Sigmoid colon (tissue), 7 donors: ENCODE measurements around the gene SPTBN4. TPM values are rescaled to one million over a fixed set of nuclear protein-coding genes. Genes with fewer than 3 reads are reported as not detected.

Source experiments
- DNase-seq: peaks from one replicate; pipeline ENCODE4 v3.0.0-alpha.2; 2019
- H3K27ac ChIP-seq, 4 donors: fragments of 200-600 bp; sonication (generic); one replicate each; pipeline ENCODE4 v1.5.1; 2016 to 2019; ENCODE audit warnings: mild to moderate bottlenecking in 1 of 4
- H3K27me3 ChIP-seq, 3 donors: fragments of 200-600 bp; sonication (generic); one replicate each; pipeline ENCODE4 v1.5.1; 2019; ENCODE audit warnings: mild to moderate bottlenecking in 1 of 3
- H3K36me3 ChIP-seq, 4 donors: fragments of 200-600 bp; sonication (generic); one replicate each; pipeline ENCODE4 v1.5.1; 2016 to 2019
- H3K4me1 ChIP-seq, 4 donors: fragments of 200-600 bp; sonication (generic); one replicate each; pipeline ENCODE4 v1.5.1; 2017 to 2019
- H3K4me3 ChIP-seq, 4 donors: fragments of 200-600 bp; sonication (generic); one replicate each; pipeline ENCODE4 v1.5.1; 2017 to 2019; ENCODE audit warnings: mild to moderate bottlenecking in 2 of 4, moderate library complexity in 1 of 4
- H3K9me3 ChIP-seq, 4 donors: fragments of 200-600 bp in 3 of 4; sonication (generic) in 3 of 4; one replicate each; pipeline versions ENCODE4 v1.5.1 to v1.6.1; 2013 to 2019
- CTCF ChIP-seq, 4 experiments: fragments of 450-650 bp in 3 of 4; fragments of 200-600 bp in 1 of 4; IDR thresholded peaks; one replicate each; pipeline ENCODE4 v1.5.1; 2016 to 2019; ENCODE audit warnings: antibody characterized with exemption in 4 of 4, mild to moderate bottlenecking in 3 of 4, moderate library complexity in 2 of 4
- EP300 ChIP-seq, 4 donors: sonication (generic); formaldehyde crosslinking; IDR thresholded peaks; one replicate each; pipeline ENCODE4 v1.6.1; 2017; ENCODE audit warnings: antibody characterized with exemption in 4 of 4
- POLR2A ChIP-seq, 2 donors: fragments of 450-650 bp; IDR thresholded peaks; one replicate each; pipeline ENCODE4 v1.6.1; 2016; ENCODE audit warnings: antibody characterized with exemption in 2 of 2, mild to moderate bottlenecking in 2 of 2, moderate library complexity in 2 of 2
- POLR2AphosphoS5 ChIP-seq, 4 donors: sonication (generic); formaldehyde crosslinking; IDR thresholded peaks; one replicate each; pipeline ENCODE4 v1.6.1; 2017; ENCODE audit warnings: antibody characterized with exemption in 4 of 4
- WGBS, 2 donors: extraction: QIAGEN DNeasy Blood & Tissue Kit; methylation state at CpG; one replicate each; pipeline ENCODE4 v1.1.7; 2013; 5-methylcytosine and 5-hydroxymethylcytosine counted together
- intact Hi-C: fragments of 100-400 bp; cut with DNase I; formaldehyde crosslinking; loops from one replicate; pipeline ENCODE4 v1.15.1; 2023
- polyA plus RNA-seq, 3 donors: library from polyadenylated mRNA; stranded (reverse); fragments of 200-250 nt; gene quantifications; one replicate each; pipeline ENCODE4 v1.2.3, GENCODE V29; 2013
- total RNA-seq, 4 donors: library from RNA; depleted of rRNA; stranded (reverse); fragments of >200 nt; gene quantifications; one replicate each; pipeline ENCODE4 v1.1.0, GENCODE V29; 2016
- donor health status: healthy with polysubstance abuse.
- donor health status: Bipolar disorder and iron deficiency.
- donor health status: healthy.

The SPTBN4 gene
- total and polyA plus RNA-seq, 7 donors = 0.23 to 5.0 (median 1.8) TPM; not detected in 1

DNA sequence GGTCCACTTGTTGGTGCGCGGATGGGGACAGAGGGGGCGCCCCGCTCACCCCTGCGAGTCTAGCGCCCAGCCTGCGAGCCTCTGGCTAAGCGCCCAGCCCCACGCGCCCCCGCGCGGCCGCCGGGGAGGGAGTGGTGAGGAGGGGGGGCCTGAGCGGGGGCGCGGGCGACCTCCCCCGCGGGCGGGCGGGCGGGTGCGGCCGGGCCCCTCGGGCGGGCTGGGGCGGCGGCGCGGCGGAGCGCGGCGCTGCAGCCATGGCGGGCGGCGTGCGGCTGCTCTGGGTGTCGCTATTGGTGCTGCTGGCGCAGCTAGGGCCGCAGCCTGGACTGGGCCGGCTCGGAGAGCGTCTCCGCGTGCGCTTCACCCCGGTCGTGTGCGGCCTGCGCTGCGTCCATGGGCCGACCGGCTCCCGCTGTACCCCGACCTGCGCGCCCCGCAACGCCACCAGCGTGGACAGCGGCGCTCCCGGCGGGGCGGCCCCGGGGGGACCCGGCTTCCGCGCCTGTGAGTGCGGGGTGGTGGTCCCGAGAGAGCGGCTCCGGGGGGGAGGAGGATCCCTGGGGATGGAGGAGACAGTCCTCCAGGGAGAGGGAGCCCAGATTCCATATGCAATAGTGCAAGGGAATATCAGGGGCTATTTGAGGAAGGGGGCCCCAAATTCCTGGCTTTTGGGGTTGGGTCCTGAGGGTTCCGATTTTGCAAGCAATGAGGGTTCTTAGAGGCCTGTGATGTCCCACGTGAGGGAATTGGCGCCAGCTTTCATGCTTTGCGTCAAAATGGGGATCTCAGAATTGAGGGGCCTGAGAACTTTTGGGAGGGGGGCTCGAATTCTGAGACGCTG lies 134.6 kb downstream of the SPTBN4 start, which contains the start of gene LTBP4:
LTBP4 (plus strand) TSS at position 236 of the 841 bp plus-strand sequence; CDS start at position 255, 19 bp downstream.
- TF ChIP-seq CTCF (IDR thresholded peaks at IDR 0.05) (no peak), EP300 (IDR thresholded peaks at IDR 0.05) (no peak), POLR2AphosphoS5 (IDR thresholded peaks at IDR 0.05) (peak in 1 of 4 donors; percentile 21)
- peak; percentile 89 for DNase-seq
- H3K4me1 ChIP-seq = peaks cover 0 to 94% (median 90%) of the 10 kb centered on the region in 4 donors

GRCh38 chr19:40603071-40603388 lies 136.2 kb downstream of the SPTBN4 start:
- TF ChIP-seq EP300 (IDR thresholded peaks at IDR 0.05) (no peak), CTCF (IDR thresholded peaks at IDR 0.05) (no peak), POLR2A (IDR thresholded peaks at IDR 0.05) (no peak)
- DNase-seq = no peak
- WGBS, 2 donors = 46 to 58% methylated on average over 2 of the region's 2 CpGs
- Histone ChIP-seq H3K36me3 (no peaks in the 10 kb centered on the region), H3K27ac (peak overlapping the region; percentile 71 to 85 (median 84)), H3K9me3 (no peaks in the 10 kb centered on the region), H3K27me3 (peaks cover 7 to 21% (median 16%) of the 10 kb centered on the region in 3 donors), H3K4me3 (peak overlapping the region; percentile 37 to 61 (median 53)), H3K4me1 (peaks cover 0 to 78% (median 74%) of the 10 kb centered on the region in 4 donors)
- intact Hi-C loops = loop anchor here (5.0 kb wide), 4 partner anchors 34 to 181 kb away; partner anchors contain the start of genes BLVRB, SERTAD3 and SPTBN4

More for the DNA sequence above, 134.6 kb downstream of the SPTBN4 start, which contains the start of gene LTBP4:
- Histone ChIP-seq H3K27me3 (peaks cover 9 to 36% (median 33%) of the 10 kb centered on the region in 3 donors), H3K27ac (peak within 1 kb of the TSS; percentile 71 to 85 (median 84)), H3K4me3 (peak within 1 kb of the TSS; percentile 44 to 61 (median 53)), H3K9me3 (no peaks in the 10 kb centered on the region), H3K36me3 (no peaks in the 10 kb centered on the region)
- intact Hi-C loops = loop anchor here (5.0 kb wide), 4 partner anchors 36 to 179 kb away; partner anchors contain the start of genes BLVRB, SERTAD3 and SPTBN4
- WGBS, 2 donors = 1% methylated on average over 82 of the region's 82 CpGs

- Histone ChIP-seq H3K4me1 (peaks cover 0 to 73% (median 69%) of the 10 kb centered on the region in 4 donors), H3K27me3 (peaks cover 3 to 18% (median 11%) of the 10 kb centered on the region in 3 donors), H3K4me3 (peak overlapping the region; percentile 37 to 61 (median 53)), H3K36me3 (no peaks in the 10 kb centered on the region), H3K9me3 (no peaks in the 10 kb centered on the region), H3K27ac (peak overlapping the region; percentile 71 to 85 (median 84))
- intact Hi-C loops = loop anchor here (5.0 kb wide), 4 partner anchors 34 to 181 kb away; partner anchors contain the start of genes BLVRB, SERTAD3 and SPTBN4
- WGBS, 2 donors = 1 to 3% methylated on average over 43 of the region's 43 CpGs
- TF ChIP-seq CTCF (IDR thresholded peaks at IDR 0.05) (no peak), EP300 (IDR thresholded peaks at IDR 0.05) (no peak), POLR2AphosphoS5 (IDR thresholded peaks at IDR 0.05) (peak; percentile 70 to 93 (median 84)), POLR2A (IDR thresholded peaks at IDR 0.05) (peak in 1 of 2 donors; percentile 30)
- DNase-seq = peak; percentile 99
These were observed 136.8 kb downstream of the SPTBN4 start for GRCh38 chr19:40603389-40604170.

GRCh38 chr19:40604171-40604646 lies 137.4 kb downstream of the SPTBN4 start:
- Histone ChIP-seq H3K4me1 (peaks cover 0 to 69% (median 67%) of the 10 kb centered on the region in 4 donors), H3K36me3 (no peaks in the 10 kb centered on the region), H3K4me3 (peak overlapping the region in 3 of 4 donors; percentile 50 to 61 (median 56)), H3K27ac (peak overlapping the region; percentile 71 to 85 (median 84)), H3K27me3 (peaks cover 3 to 14% (median 11%) of the 10 kb centered on the region in 3 donors), H3K9me3 (no peaks in the 10 kb centered on the region)
- 4 to 6% methylated on average over 18 of the region's 18 CpGs for WGBS, 2 donors
- TF ChIP-seq EP300 (IDR thresholded peaks at IDR 0.05) = no peak
- no peak for TF ChIP-seq POLR2AphosphoS5 (IDR thresholded peaks at IDR 0.05)
- TF ChIP-seq CTCF (IDR thresholded peaks at IDR 0.05) = no peak
- no peak for TF ChIP-seq POLR2A (IDR thresholded peaks at IDR 0.05)
- DNase-seq = no peak
- intact Hi-C loops = loop anchor here (5.0 kb wide), 4 partner anchors 33 to 182 kb away; partner anchors contain the start of genes BLVRB, SERTAD3 and SPTBN4
